Measurements from ENCODE around the gene SORCS1. TPM values are rescaled to one million over a fixed set of nuclear protein-coding genes. Genes with fewer than 3 reads are reported as not detected.

Gene SORCS1
- total and polyA plus RNA-seq, 2 of the 8 experiments (the other 6 are each of a cell fraction or from before 2014, with no cell fraction given): 4.1 to 4.6 TPM

DNA sequence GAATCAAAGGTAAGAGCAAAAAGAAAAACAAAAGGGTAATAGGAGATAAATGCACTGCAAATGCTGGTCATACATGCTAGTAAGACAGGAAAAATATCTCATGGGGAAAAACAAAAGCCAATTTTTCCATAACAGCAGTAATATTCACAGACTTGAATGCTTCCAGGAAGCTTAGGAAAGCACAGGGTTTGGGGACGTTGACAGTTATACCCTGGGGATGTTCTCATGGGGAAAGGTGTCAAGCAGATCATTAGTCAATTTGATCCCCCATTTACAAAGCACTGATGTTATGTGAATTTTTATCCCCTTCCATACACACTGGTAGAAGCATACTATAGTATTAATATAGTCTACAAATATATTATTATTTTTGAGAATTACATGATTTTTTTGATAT, 232.7 kb downstream of the SORCS1 start:
- Histone ChIP-seq H3K14ac (ENCODE audit: insufficient read length) (no peak overlapping the region), H2BK20ac (ENCODE audit: low read length) (no peak overlapping the region), H3K4me2 (ENCODE audit: insufficient read depth in 1 of 2, low read depth in 2 of 2, low read length in 2 of 2) (no peak overlapping the region), H3K23me2 (ENCODE audit: low read depth, low read length) (no peaks in the 10 kb centered on the region), H3K79me1 (ENCODE audit: low read depth, low read length) (no peaks in the 10 kb centered on the region), H3K79me2 (ENCODE audit: control insufficient read depth in 1 of 2, insufficient read depth in 2 of 2, low read length in 2 of 2) (no peaks in the 10 kb centered on the region), H4K91ac (replicated peaks; ENCODE audit: insufficient read length, low read length) (no peak overlapping the region), H2AK5ac (ENCODE audit: low read depth, low read length) (no peak overlapping the region), H3K27ac (ENCODE audit: low read depth, low read length) (no peak overlapping the region), H3K56ac (replicated peaks; ENCODE audit: insufficient read length, low read depth, low read length) (no peak overlapping the region), H4K8ac (ENCODE audit: extremely low read depth, insufficient read depth, low read length) (no peak overlapping the region), H3K4me1 (replicated peaks in 1 of 4; ENCODE audit: control insufficient read depth in 3 of 4, insufficient read depth in 4 of 4, low read length in 3 of 4) (peaks cover 0 to 5% (median 2%) of the 10 kb centered on the region in 4 experiments; a peak in 2 of 7 replicates), H3K27me3 (replicated peaks in 1 of 4; ENCODE audit: control insufficient read depth in 3 of 4, extremely low read depth in 1 of 4, insufficient read depth in 3 of 4, low read length in 3 of 4) (peaks cover 0 to 9% (median under 1%) of the 10 kb centered on the region in 4 experiments; a peak in 2 of 7 replicates), H4K20me1 (replicated peaks in 1 of 2; ENCODE audit: control insufficient read depth in 1 of 2, insufficient read depth in 2 of 2, low read length in 2 of 2) (peaks cover 0 to 2% of the 10 kb centered on the region in 2 experiments), H3K36me3 (ENCODE audit: control insufficient read depth in 2 of 4, insufficient read depth in 4 of 4, low read length in 3 of 4) (no peaks in the 10 kb centered on the region), H2BK15ac (ENCODE audit: low read length) (no peak overlapping the region), H3K18ac (ENCODE audit: extremely low read depth, low read length) (no peak overlapping the region), H2AFZ (ENCODE audit: low read length) (no peak overlapping the region), H3K4me3 (ENCODE audit: extremely low read depth in 1 of 4, insufficient read depth in 2 of 4, low read depth in 3 of 4, low read length in 4 of 4) (no peak overlapping the region), H2BK120ac (replicated peaks; ENCODE audit: low read depth, low read length) (no peak overlapping the region), H2BK5ac (ENCODE audit: low read depth, low read length) (no peak overlapping the region), H3K23ac (ENCODE audit: insufficient read length) (no peak overlapping the region), H3K9ac (replicated peaks in 1 of 4; ENCODE audit: extremely low read depth in 1 of 4, low read depth in 3 of 4, low read length in 3 of 4) (no peak overlapping the region), H4K5ac (ENCODE audit: insufficient read length, low read depth, low read length) (no peak overlapping the region), H3K4ac (replicated peaks; ENCODE audit: insufficient read length, low read depth, low read length) (no peak overlapping the region), H3K9me3 (ENCODE audit: insufficient read depth in 2 of 2, low read depth in 1 of 2, low read length in 1 of 2) (peaks cover 0 to 3% of the 10 kb centered on the region in 2 experiments; a peak in 1 of 4 replicates), H2BK12ac (ENCODE audit: low read depth, low read length) (no peak overlapping the region)
- TF ChIP-seq SP2 (IDR thresholded peaks at IDR 0.05; ENCODE audit: low read length) (no peak), BCL11A (IDR thresholded peaks at IDR 0.05; ENCODE audit: low read depth in 2 of 2, low read length in 2 of 2) (no peak), SP4 (IDR thresholded peaks at IDR 0.05; ENCODE audit: low read length) (no peak), EZH2 (IDR thresholded peaks at IDR 0.05; ENCODE audit: low read depth, low read length, severe bottlenecking) (no peak), CBX8 (IDR thresholded peaks at IDR 0.05; ENCODE audit: borderline replicate concordance, low read depth, low read length) (no peak), SUZ12 (IDR thresholded peaks at IDR 0.05; ENCODE audit: low read length) (no peak), USF2 (IDR thresholded peaks at IDR 0.05; ENCODE audit: low read length) (no peak), JUN (IDR thresholded peaks at IDR 0.05; ENCODE audit: low read depth, low read length) (no peak), GABPA (IDR thresholded peaks at IDR 0.05; ENCODE audit: borderline replicate concordance, insufficient read depth, low read length) (no peak), CTBP2 (IDR thresholded peaks at IDR 0.05; ENCODE audit: borderline replicate concordance, insufficient read depth, insufficient read length, low read length) (no peak), CHD2 (IDR thresholded peaks at IDR 0.05; ENCODE audit: low read length) (no peak)
- 81% methylated on average over 1 of the region's 1 CpG; no CpG with 5 or more reads in 1 of the 2 experiments for WGBS, 2 experiments (ENCODE audit: extremely low coverage in 1 of 2, insufficient coverage in 1 of 2, insufficient read length in 1 of 2, insufficient replicate concordance in 2 of 2, low coverage in 1 of 2, low lambda C conversion rate in 2 of 2, missing lambda C conversion rate in 1 of 2)
- no peak for FAIRE-seq
- ChIA-PET CTCF (ENCODE audit: partially characterized antibody) (interaction anchor here (0.6 kb wide), 1 partner anchor 21 kb away, joined by 3 read pairs; no protein-coding TSS in a partner anchor), POLR2A (ENCODE audit: partially characterized antibody) (no interaction called here)
- DNase-seq (ENCODE audit: low read depth in 1 of 2, low spot score in 2 of 2): no peak
